Measurements from ENCODE around the gene APBA2.
"Not testable (repeated sequence)": the region's sequence is repeated elsewhere in the genome, so short reads cannot be mapped to it uniquely, and the experiment has no call there.

- not testable (repeated sequence) for TF ChIP-seq CTCF (IDR thresholded peaks at IDR 0.05); POLR2AphosphoS5 (IDR thresholded peaks at IDR 0.05; ENCODE audit: low read depth, low read length); TCF7L2 (IDR thresholded peaks at IDR 0.05; ENCODE audit: low read depth, low read length); REST (IDR thresholded peaks at IDR 0.05; ENCODE audit: insufficient read depth in 1 of 2, low read depth in 2 of 2, low read length in 1 of 2)
Measured at GRCh38 chr15:29167122-29167521, 281.3 kb downstream of the APBA2 start.
